Fibroblast of skin of left biceps (primary cell): ENCODE results near the gene MLIP.
"Not testable (repeated sequence)": the region's sequence is repeated elsewhere in the genome, so short reads cannot be mapped to it uniquely, and the experiment has no call there.

Source experiments
- DNase-seq, 2 experiments: peaks; one replicate each; pipeline ENCODE4 v3.0.0-alpha.2; 2013; ENCODE audit warnings: low read depth in 2 of 2

Gene MLIP

GRCh38 chr6:54222217-54222616 lies 111.0 kb downstream of the MLIP start:
- DNase-seq, result no peak

GRCh38 chr6:54232703-54233102 lies 121.5 kb downstream of the MLIP start:
- no peak for DNase-seq

- no peak for DNase-seq
Measured at GRCh38 chr6:54234539-54234938, 123.3 kb downstream of the MLIP start.

GRCh38 chr6:54236984-54237383 lies 125.7 kb downstream of the MLIP start:
- no peak for DNase-seq

GRCh38 chr6:54238396-54238795 lies 127.2 kb downstream of the MLIP start:
- DNase-seq, result peak; percentile 74 to 75

GRCh38 chr6:54243699-54244098 lies 132.5 kb downstream of the MLIP start:
- DNase-seq, result no peak

GRCh38 chr6:54244430-54244829 lies 133.2 kb downstream of the MLIP start:
- no peak for DNase-seq

- no peak for DNase-seq
Measured at GRCh38 chr6:54245265-54245664, 134.0 kb downstream of the MLIP start.

- no peak for DNase-seq
Measured at GRCh38 chr6:54248319-54248718, 137.1 kb downstream of the MLIP start.

- no peak for DNase-seq
Measured at GRCh38 chr6:54248994-54249393, 137.8 kb downstream of the MLIP start.

GRCh38 chr6:54249812-54250211 lies 138.6 kb downstream of the MLIP start:
- DNase-seq, result not testable (repeated sequence)

- DNase-seq, result no peak
Measured at GRCh38 chr6:54252496-54252895, 141.3 kb downstream of the MLIP start.

GRCh38 chr6:54252916-54253315 lies 141.7 kb downstream of the MLIP start:
- no peak for DNase-seq

GRCh38 chr6:54254886-54255285 lies 143.6 kb downstream of the MLIP start:
- DNase-seq, result no peak

GRCh38 chr6:54255886-54256285 lies 144.6 kb downstream of the MLIP start:
- DNase-seq, result no peak

GRCh38 chr6:54260025-54260424 lies 148.8 kb downstream of the MLIP start:
- no peak for DNase-seq

- no peak for DNase-seq
Measured at GRCh38 chr6:54262499-54262898, 151.3 kb downstream of the MLIP start.

GRCh38 chr6:54262971-54263370 lies 151.7 kb downstream of the MLIP start:
- no peak for DNase-seq

GRCh38 chr6:54264581-54265272 lies 153.5 kb downstream of the MLIP start:
- no peak for DNase-seq

GRCh38 chr6:54266400-54266923 lies 155.2 kb downstream of the MLIP start:
- no peak for DNase-seq

GRCh38 chr6:54267798-54268197 lies 156.6 kb downstream of the MLIP start:
- no peak for DNase-seq

GRCh38 chr6:54273214-54273820 lies 162.1 kb downstream of the MLIP start:
- DNase-seq, result no peak

- no peak for DNase-seq
Measured at GRCh38 chr6:54274383-54274782, 163.1 kb downstream of the MLIP start.
